ENCODE data around the gene HPSE2.

- TF ChIP-seq POLR2A (IDR thresholded peaks at IDR 0.05; ENCODE audit: control extremely low read depth in 1 of 2, low read depth in 2 of 2, low read length in 2 of 2) (no peak), EZH2 (IDR thresholded peaks at IDR 0.05; ENCODE audit: low read depth, low read length, severe bottlenecking) (no peak), CTCF (IDR thresholded peaks at IDR 0.05; ENCODE audit: control extremely low read depth in 1 of 3, insufficient read depth in 1 of 3, low read depth in 1 of 3, low read length in 3 of 3) (no peak), TCF12 (IDR thresholded peaks at IDR 0.05; ENCODE audit: low read depth, low read length) (no peak), RNF2 (IDR thresholded peaks at IDR 0.05; ENCODE audit: borderline replicate concordance, low read depth, low read length, missing control alignments, poor library complexity, severe bottlenecking) (no peak), EP300 (IDR thresholded peaks at IDR 0.05; ENCODE audit: borderline replicate concordance in 1 of 2, low read depth in 2 of 2, low read length in 2 of 2) (no peak), SIN3A (conservative IDR thresholded peaks at IDR 0.05 in 1 of 2, IDR thresholded peaks at IDR 0.05 in 1 of 2; ENCODE audit: low read depth in 1 of 2, low read length in 2 of 2) (no peak), MAFK (IDR thresholded peaks at IDR 0.05; ENCODE audit: low read depth, low read length) (no peak), CEBPB (IDR thresholded peaks at IDR 0.05; ENCODE audit: low read depth, low read length) (no peak), SIX5 (IDR thresholded peaks at IDR 0.05; ENCODE audit: low read depth, low read length) (no peak), NRF1 (IDR thresholded peaks at IDR 0.05; ENCODE audit: low read depth, low read length) (no peak)
Observed at GRCh38 chr10:98472196-98472595, 763.5 kb downstream of the HPSE2 start.

Measured in H1 (cell line).